Panc1 (cell line): Measurements from ENCODE around the gene MCRIP2.

Experiments used
- CTCF ChIP-seq: fragments of 450-650 bp; IDR thresholded peaks from 2 replicates; pipeline ENCODE4 v1.5.1; 2017; ENCODE audit warnings: mild to moderate bottlenecking
- POLR2AphosphoS5 ChIP-seq: IDR thresholded peaks from 2 replicates; pipeline ENCODE4 v1.6.1; 2012; ENCODE audit warnings: mild to moderate bottlenecking, low read depth, low read length, moderate library complexity

- TF ChIP-seq CTCF: no peak
- TF ChIP-seq POLR2AphosphoS5: no peak
Observed at GRCh38 chr16:629185-629832, 12.3 kb upstream of the MCRIP2 start.
